ENCODE measurements around the gene TXNDC5.

TXNDC5 gene

GRCh38 chr6:7910654-7911344 is at the start of gene TXNDC5:
TSS of gene TXNDC5 (minus strand) at chr6:7910788. CDS start at chr6:7910776, 12 bp downstream.
- DNase-seq, result peak; percentile 16 to 71 (median 30)

GRCh38 chr6:7960141-7960540 is 49.6 kb upstream of the TXNDC5 start:
- DNase-seq, result no peak

DNA sequence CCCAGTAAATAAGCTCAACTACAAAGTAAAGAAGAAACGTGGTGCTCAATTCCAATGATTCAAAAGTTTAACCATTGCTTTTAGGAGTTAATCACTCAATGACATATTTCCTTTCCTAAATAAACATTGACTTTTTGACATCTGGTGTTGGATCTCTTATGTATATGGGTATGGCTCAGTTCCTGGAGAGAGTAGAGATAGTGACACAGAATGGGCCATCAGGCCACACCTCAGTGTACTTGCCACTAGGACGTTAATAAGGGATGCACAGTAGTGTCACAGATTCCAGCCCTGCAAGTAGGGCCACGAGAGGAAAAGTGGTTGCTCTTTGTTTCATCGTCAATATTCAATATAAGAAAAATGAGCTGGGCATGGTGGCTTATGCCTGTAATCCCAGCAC is 48.9 kb upstream of the TXNDC5 start:
- no peak for DNase-seq

DNA sequence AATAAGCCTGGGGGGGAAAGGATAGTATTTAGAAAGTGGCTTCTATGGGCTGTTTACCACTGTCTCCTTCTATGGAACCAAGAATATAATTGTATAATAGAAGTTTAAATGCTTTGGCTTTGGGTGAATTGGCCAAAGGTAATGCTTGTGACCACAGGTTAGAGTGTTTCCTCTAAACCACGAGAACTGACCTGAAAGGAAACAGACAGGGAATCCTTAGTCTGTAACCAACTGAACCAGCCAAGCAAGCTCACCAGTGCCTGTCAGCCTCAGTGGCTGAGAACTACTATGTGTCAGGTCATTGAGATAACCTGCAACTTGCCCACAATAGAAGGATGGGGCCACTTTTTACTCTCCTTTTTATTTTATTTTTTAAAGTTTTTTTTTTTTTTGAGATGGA is 47.9 kb upstream of the TXNDC5 start:
- DNase-seq, result no peak

- no peak for DNase-seq
Observed at GRCh38 chr6:7956257-7956656, 45.7 kb upstream of the TXNDC5 start.

GRCh38 chr6:7954477-7955200 is 44.1 kb upstream of the TXNDC5 start:
- no peak for DNase-seq

GRCh38 chr6:7953753-7954152 is 43.2 kb upstream of the TXNDC5 start:
- DNase-seq, result no peak

DNA sequence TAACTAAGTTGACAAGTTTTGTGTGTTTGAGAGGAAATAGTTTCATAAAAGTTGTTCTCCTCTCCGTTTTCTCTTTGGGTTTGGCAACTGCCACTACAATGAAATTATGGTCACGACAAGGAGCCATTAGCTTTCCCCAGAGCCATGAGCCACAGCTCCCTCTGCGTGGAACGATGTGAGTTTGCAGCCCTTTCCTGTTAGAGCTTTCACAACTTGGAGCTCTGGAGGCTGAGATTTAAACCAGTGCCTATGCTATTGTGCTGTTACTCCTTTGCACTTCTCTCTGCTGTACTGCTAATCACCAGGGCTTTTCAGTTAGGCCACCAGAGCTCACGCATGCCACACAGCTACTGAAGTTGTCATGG is 29.3 kb upstream of the TXNDC5 start:
- DNase-seq, result no peak

- no peak for DNase-seq
Observed at GRCh38 chr6:7939184-7939863, 28.7 kb upstream of the TXNDC5 start.

DNA sequence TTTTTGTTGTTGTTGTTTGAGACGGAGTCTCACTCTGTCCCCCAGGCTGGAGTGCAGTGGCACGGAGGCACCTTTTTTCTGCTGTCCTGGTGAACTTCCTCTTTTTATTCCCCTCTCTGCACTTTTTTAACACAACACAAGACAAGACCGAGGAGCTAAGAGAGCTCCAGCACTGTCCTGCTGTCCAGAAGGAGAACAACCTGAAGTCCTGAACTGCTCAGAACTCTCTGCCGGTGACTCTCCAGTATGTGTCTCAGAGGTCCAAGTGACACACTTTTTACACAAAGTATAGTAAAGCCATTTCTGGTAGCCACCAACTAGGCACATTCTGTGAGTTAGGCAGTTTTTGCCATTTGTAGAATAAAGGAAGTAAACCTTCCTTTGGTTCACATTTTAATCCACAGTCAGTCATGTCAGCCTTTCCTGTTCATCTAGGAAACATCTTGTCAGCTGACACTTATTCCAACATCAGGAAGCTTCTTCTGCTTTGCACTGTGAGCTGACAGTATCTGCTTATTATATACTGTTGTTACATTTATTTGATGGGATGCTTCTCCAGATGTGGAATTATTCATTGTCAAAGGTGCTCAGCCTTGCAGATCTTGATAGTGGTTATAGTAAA is 28.1 kb upstream of the TXNDC5 start:
- no peak for DNase-seq

DNA sequence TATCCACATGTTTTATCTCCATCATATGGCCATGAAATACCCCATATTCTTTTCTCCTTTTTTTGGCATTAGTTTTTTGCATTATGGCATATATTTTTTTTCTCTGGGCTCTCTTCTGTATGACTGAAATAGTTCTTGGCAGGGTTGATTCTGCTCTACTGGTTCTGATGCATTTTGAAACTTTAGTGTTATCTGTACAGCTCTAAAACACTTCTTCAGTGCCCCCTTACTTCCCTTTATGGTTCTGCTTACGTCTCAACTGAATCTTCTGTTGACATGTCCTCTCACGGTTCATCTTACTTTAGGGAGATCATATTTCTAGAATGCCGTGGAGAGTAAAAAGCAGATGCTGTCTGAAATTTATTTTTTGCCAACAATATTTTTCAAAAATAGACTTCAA is 23.2 kb upstream of the TXNDC5 start:
- no peak for DNase-seq

DNA sequence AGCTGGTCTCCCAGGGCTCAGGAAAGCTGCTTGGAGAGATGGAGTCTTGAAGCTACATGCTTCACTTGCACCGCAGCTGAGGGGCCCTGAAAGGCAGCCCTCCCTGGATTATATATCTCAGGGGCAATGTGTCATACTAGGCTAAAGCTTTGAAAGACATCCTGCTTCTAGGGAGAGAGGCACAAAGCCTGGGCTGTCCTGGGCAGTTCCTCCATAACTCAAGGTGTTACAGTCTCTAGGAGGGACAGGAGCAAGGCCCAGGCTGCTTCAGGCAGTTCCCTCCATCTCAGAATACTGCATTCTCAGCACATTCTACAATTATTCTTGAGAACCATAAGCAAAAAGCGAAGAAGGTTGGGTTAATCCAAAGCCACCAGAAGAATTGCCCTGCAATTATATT is 22.0 kb upstream of the TXNDC5 start:
- no peak for DNase-seq

DNA sequence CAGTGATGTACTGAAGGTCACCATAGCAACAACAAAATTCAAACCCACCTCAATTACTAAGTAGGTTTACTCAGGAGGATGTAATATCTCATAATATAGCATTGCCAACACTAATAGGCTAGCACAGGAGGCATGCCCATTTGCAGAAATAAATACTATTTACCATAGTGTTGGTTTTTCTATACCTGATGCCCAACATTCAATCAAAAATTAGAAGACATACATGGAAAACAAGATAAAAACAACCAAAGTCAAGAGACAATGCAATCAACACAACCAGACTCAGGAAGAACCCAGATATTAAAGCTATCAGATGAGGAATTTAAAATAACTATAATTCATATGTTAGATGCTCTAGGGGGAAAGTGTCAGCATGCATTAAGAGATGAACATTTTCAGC is 14.3 kb upstream of the TXNDC5 start:
- DNase-seq, result no peak

DNA sequence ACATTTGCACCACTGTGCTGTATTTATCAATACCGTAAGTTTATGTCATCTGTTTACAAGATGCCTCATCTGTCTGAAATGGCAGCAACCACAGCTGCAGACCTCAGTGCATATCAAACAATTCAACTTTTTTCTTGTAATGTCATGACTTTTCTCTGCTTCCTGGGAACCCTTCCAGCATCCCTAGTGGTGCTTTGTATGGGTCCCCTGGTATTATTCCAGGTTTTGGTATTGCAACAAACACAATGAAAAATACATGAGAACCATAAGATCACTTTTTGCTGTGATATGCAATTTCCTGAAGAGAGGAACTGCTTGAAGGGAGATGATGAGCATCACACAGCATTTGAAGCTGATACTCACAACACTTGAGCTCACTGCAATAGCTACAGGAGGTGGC is 12.0 kb upstream of the TXNDC5 start:
- DNase-seq, result no peak

DNA sequence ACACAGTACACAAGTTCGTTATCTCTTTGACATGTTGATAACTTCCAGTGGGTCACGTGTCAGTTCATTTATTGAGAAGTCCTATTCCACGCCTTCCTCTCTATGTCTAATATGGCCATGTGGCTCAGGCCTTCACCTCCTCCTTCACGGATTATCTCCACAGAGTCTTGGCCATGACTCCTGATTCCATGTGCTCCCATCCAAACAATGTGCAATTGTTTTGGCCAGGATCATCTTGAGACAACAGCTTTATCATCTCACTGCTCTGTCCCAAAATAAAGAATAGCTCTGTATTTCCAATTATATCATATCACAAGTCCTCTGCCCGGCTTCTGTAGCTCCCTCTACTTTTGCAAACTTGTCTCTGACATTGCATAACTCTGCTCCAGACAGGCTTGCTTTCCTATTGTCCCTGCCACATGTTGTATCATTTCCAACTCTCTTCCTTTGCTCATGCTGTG is 11.1 kb upstream of the TXNDC5 start:
- no peak for DNase-seq

- no peak for DNase-seq
Observed at GRCh38 chr6:7921046-7921445, 10.5 kb upstream of the TXNDC5 start.

DNA sequence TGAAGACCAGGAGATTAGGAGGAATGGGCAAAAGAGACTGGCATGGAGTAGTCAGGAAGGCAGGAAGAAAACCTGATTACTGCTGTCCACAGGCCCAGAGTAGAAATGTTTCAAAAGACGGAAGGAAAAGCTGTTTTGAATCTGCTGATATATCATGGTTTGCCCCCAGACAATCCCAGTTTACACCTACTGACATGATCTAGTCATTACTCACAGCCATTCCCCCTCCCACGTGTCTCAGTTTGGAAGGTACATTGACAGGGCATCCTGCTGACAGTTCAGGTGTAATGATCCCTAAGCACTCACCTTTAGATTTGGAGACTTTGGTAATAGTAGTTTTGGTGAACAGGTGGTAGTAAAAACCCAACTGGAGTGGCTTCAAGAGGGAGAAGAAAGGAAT is 9.8 kb upstream of the TXNDC5 start:
- no peak for DNase-seq

DNA sequence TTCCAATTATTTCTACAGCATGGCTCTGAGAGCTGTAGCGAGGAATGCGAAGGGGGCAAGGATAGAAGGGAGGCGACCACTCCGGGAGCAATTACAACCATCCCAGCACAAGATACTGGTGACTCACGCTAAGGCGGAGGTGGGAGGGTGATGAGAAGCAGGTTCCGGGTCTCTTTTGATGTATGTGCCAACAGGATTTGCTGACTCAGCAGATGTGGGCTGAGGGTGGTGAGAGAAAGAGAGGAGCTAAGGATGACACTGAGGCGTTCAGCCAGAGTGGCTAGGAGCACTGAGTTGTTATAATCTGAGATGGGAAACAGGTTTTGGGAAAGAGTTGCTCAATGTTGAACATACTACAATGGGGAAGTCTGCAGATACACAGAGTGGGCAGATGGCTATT is 9.3 kb upstream of the TXNDC5 start:
- DNase-seq, result no peak

DNA sequence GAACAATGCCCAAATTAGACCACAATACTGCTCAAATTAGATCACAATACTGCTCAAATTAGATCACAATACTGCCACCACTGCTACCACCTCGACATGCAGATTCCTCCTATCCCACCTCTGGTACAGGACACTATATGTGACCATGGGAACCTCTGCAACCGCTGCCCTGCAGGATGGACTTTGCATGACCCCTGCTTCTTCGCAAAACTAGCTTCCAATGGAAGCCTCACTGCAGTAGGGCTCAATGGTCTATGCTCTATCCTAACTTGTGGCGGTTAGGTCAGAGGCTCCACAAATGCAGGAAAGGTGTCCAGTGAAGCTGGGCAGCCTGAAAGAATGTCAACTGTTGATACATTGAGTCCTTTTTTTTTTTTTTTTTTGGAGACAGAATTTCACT is 7.8 kb upstream of the TXNDC5 start:
- DNase-seq, result no peak

DNA sequence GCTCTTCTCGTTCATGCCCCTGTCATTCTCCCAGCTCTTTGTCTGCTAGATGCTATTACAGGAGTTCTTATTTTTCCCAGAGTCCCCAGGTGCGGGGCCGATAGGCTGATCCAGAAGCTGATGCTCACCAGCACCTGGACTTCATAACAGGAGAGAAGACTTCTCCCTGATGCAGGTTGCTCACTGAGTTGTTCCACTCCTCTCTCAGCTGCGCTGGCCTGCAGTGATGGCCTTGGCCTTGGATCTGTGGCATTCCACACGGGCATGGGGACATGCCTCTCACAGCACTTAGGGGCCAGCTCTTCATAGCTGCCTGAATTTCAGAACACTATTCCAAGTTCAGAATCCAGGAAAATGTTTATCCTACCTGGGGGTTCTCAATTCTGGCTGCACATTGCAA is 7.1 kb upstream of the TXNDC5 start:
- no peak for DNase-seq

DNA sequence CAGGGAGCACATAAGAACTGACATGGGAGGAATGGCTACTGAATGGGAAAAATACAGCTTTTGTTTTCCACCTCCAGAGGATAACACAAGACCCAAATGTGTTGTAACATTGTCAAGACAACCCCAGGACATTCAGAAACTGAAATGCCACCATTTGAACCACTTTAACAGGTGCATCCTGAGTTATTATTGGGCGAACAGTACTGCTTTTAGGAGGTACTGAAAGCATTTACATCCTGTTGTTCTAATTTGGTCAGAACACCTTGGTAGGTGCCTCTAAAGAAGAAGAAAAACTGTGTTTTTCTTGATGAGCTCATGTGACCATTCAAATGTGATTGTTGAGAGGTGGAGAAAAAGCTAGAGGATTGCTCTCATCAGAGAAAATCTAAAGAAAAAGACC is 6.4 kb upstream of the TXNDC5 start:
- DNase-seq, result no peak

- no peak for DNase-seq
Observed at GRCh38 chr6:7914991-7915789, 4.6 kb upstream of the TXNDC5 start.

DNA sequence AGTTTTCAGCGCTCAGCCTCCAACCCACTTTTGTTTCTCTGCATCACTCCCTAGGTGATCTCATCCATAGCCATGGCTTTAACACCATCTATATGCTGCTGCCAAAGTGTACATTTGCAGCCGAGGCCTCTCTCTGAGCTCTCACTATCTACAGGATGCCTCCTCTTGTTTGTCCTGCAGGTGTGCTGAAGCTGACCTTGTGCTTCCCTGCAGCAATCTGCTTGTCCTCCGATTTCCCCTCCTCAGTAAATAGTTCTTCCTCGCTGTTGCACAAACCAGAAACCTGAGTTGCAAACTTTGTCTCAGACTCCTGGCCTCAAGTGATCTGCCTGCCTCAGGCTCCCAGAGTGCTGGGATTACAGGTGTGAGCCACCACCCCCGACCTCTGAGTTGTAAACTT is 3.7 kb upstream of the TXNDC5 start:
- DNase-seq, result no peak

Data from activated naive CD4-positive, alpha-beta T cell (primary cell).